Rectal smooth muscle tissue (tissue), 1 donor: ENCODE results near the gene PPP2CA.
"Not testable (repeated sequence)": the region's sequence is repeated elsewhere in the genome, so short reads cannot be mapped to it uniquely, and the experiment has no call there.

ENCODE experiments used
- H3K27ac ChIP-seq: one replicate; pipeline ENCODE4 v1.7.0; 2013; ENCODE audit warnings: low read depth, low read length, inconsistent platforms
- H3K27me3 ChIP-seq: one replicate; pipeline ENCODE4 v1.7.0; 2013; ENCODE audit warnings: low read length; ENCODE audit not compliant: control insufficient read depth, insufficient read depth
- H3K36me3 ChIP-seq: one replicate; pipeline ENCODE4 v1.7.0; 2013; ENCODE audit warnings: low read length; ENCODE audit not compliant: control insufficient read depth, insufficient read depth
- H3K4me1 ChIP-seq: one replicate; pipeline ENCODE4 v1.7.0; 2013; ENCODE audit warnings: low read length; ENCODE audit not compliant: control insufficient read depth, insufficient read depth
- H3K4me3 ChIP-seq: one replicate; pipeline ENCODE4 v1.7.0; 2013; ENCODE audit warnings: low read length
- H3K9ac ChIP-seq: one replicate; pipeline ENCODE4 v1.7.0; 2013; ENCODE audit warnings: low read length

Gene PPP2CA

GRCh38 chr5:134253368-134254153 is 27.7 kb upstream of the PPP2CA start:
- H3K27ac ChIP-seq, H3K27me3 ChIP-seq, H3K36me3 ChIP-seq, H3K4me1 ChIP-seq, H3K4me3 ChIP-seq, H3K9ac ChIP-seq: not testable (repeated sequence)

DNA sequence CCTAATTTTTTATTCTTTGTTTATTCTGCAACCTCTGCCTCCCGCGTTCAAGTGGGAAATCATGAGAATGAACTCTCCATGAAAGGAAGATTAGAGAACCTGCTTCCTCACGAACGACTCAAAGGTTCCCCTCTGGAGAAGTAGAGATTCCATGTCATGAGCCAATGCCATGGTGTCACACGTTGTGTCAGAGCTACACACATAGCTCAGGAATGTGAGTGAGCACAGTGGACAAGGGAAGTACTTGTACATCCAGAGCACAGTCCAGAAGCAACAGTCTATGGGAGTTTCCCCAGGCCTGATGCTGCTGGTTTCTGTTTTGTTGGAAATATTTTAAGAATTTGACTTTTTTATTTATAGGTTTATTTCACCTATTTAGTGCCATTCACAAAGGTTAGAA is 26.8 kb upstream of the PPP2CA start:
- Histone ChIP-seq H3K4me1 (no peaks in the 10 kb centered on the region), H3K4me3 (no peak overlapping the region), H3K36me3 (no peaks in the 10 kb centered on the region), H3K27me3 (no peaks in the 10 kb centered on the region), H3K27ac (no peak overlapping the region), H3K9ac (no peak overlapping the region)

GRCh38 chr5:134250949-134251348 is 25.1 kb upstream of the PPP2CA start:
- no peak overlapping the region for H3K9ac ChIP-seq
- H3K4me1 ChIP-seq = no peaks in the 10 kb centered on the region
- no peak overlapping the region for H3K27ac ChIP-seq
- no peaks in the 10 kb centered on the region for H3K27me3 ChIP-seq
- H3K36me3 ChIP-seq = no peaks in the 10 kb centered on the region
- no peak overlapping the region for H3K4me3 ChIP-seq

- Histone ChIP-seq H3K27ac (no peak overlapping the region), H3K4me3 (no peak overlapping the region), H3K27me3 (no peaks in the 10 kb centered on the region), H3K4me1 (peaks cover 3% of the 10 kb centered on the region), H3K36me3 (no peaks in the 10 kb centered on the region), H3K9ac (no peak overlapping the region)
Observed at GRCh38 chr5:134249469-134250379, 23.9 kb upstream of the PPP2CA start.

DNA sequence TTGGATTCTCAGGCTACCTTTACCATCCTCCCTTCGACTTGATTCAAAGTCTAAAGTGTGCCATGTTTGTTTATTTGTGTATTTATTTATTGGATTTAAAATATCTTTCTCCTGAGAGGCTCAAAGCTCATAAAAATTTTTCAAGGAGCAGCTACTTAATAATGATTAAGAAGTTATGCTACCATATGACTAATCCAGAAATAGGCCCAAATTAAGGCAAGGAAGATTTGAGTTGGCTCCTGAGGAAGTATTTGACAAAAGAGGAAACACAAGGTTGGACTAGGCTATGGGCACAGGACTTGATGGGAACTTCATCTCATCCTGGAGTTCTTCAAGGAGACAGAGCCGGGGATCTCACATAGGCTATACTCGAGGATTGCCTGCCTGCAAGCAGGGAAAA is 22.4 kb upstream of the PPP2CA start:
- no peak overlapping the region for H3K4me3 ChIP-seq
- H3K36me3 ChIP-seq = no peaks in the 10 kb centered on the region
- no peak overlapping the region for H3K9ac ChIP-seq
- no peaks in the 10 kb centered on the region for H3K27me3 ChIP-seq
- no peak overlapping the region for H3K27ac ChIP-seq
- H3K4me1 ChIP-seq = peaks cover 3% of the 10 kb centered on the region

DNA sequence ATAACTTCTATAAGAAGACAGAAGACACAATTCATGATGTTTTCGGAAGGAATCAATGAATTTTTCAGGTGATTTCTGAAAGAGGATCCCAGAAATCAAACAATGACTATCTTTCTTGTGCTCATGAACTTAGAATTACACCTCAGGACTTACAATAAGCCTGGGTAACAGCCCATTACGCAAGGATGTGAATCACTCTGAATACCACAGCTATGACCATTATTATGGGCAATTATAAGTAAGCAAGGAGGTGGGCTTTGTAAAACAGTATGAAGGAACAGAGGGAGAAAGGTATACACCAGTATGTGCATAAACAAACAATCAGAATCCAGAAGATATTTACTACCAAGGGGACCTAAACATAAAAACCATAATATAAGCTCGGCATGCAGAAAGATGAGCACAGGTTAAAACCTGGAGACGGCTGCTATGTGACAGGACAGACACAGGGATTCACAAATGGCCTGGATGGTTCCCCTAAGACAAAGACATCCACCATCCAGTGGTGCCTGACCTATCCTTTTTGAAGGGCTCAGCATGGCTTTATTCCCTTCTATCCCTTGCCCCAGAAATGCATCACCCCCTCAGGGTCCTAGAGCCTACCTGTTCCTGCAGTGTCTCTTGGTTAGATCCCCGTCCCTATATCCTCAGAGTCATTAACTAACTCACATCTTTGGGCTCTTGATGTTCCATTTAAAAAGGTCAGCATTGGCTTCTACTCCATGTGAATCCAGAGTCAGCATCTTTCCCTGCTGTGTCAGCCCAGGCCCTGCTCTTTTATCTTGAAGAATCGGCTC is 21.8 kb upstream of the PPP2CA start:
- Histone ChIP-seq H3K4me1 (peaks cover 3% of the 10 kb centered on the region), H3K27ac (no peak overlapping the region)

DNA sequence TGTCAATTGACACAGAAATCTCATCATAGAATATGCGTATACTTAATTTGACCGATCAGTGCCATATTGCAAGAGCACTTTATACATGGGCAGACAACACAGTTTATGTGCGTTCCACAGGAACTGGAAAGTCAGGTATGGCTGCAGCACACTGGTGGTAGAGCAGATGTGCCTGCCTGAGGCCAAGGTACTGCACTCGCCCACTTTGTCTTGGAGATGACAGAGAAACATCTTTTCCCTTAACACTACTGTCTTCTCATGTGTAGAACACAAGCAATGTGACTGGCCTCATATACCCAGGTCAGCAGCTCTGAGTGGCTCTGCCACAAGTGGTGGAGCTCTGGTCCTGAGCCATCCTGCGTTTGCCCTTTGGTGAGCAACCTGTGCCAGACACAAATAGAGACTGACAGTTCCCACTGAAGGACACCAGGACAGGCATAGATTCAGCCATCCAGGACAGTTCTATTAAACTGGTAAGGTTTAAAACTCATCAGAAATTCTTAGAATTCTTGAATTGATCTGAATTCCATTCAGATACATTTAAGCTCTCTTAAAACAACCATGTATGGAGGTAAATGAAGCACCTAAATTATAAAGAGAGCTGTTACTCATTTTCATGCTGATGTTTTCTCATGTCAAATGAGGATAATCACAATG is 21.0 kb upstream of the PPP2CA start:
- no peak overlapping the region for H3K27ac ChIP-seq

More for the DNA sequence above, 21.8 kb upstream of the PPP2CA start:
- Histone ChIP-seq H3K36me3 (no peaks in the 10 kb centered on the region), H3K4me3 (no peak overlapping the region), H3K27me3 (no peaks in the 10 kb centered on the region), H3K9ac (no peak overlapping the region)

GRCh38 chr5:134245692-134246091 is 19.8 kb upstream of the PPP2CA start:
- H3K27me3 ChIP-seq = no peaks in the 10 kb centered on the region
- no peak overlapping the region for H3K4me3 ChIP-seq
- H3K9ac ChIP-seq = no peak overlapping the region
- peaks cover 6% of the 10 kb centered on the region for H3K4me1 ChIP-seq
- no peak overlapping the region for H3K27ac ChIP-seq
- no peaks in the 10 kb centered on the region for H3K36me3 ChIP-seq

More for the DNA sequence above, 21.0 kb upstream of the PPP2CA start:
- no peak overlapping the region for H3K9ac ChIP-seq
- no peaks in the 10 kb centered on the region for H3K27me3 ChIP-seq
- no peak overlapping the region for H3K4me3 ChIP-seq
- H3K36me3 ChIP-seq = no peaks in the 10 kb centered on the region
- H3K4me1 ChIP-seq = peaks cover 3% of the 10 kb centered on the region

- no peaks in the 10 kb centered on the region for H3K27me3 ChIP-seq
- no peaks in the 10 kb centered on the region for H3K36me3 ChIP-seq
- no peak overlapping the region for H3K27ac ChIP-seq
- no peak overlapping the region for H3K4me3 ChIP-seq
- peaks cover 11% of the 10 kb centered on the region for H3K4me1 ChIP-seq
- H3K9ac ChIP-seq = no peak overlapping the region
Observed at GRCh38 chr5:134245101-134245604, 19.3 kb upstream of the PPP2CA start.

GRCh38 chr5:134242146-134242545 is 16.3 kb upstream of the PPP2CA start:
- Histone ChIP-seq H3K4me3 (no peak overlapping the region), H3K4me1 (peaks cover 14% of the 10 kb centered on the region), H3K36me3 (no peaks in the 10 kb centered on the region), H3K27me3 (no peaks in the 10 kb centered on the region), H3K27ac (no peak overlapping the region), H3K9ac (no peak overlapping the region)

- peak overlapping the region; percentile 72 for H3K27ac ChIP-seq
Observed at GRCh38 chr5:134240421-134240962, 14.6 kb upstream of the PPP2CA start.

More at GRCh38 chr5:134240421-134240962, 14.6 kb upstream of the PPP2CA start:
- H3K36me3 ChIP-seq = no peaks in the 10 kb centered on the region
- no peak overlapping the region for H3K9ac ChIP-seq
- peaks cover 11% of the 10 kb centered on the region for H3K4me1 ChIP-seq
- H3K4me3 ChIP-seq = no peak overlapping the region
- no peaks in the 10 kb centered on the region for H3K27me3 ChIP-seq
